Activated CD8-positive, alpha-beta memory T cell treated with anti-CD3 and anti-CD28 coated beads, Interleukin-2, amount 50 U/mL, for 4 hours (primary cell): ENCODE results near the gene EDNRA.
"Not testable (repeated sequence)": the region's sequence is repeated elsewhere in the genome, so short reads cannot be mapped to it uniquely, and the experiment has no call there.

Experiments
- DNase-seq: peaks from one replicate; pipeline ENCODE4 v3.0.0-alpha.2; 2020

Gene EDNRA

GRCh38 chr4:147480891-147481576 lies at the start of gene EDNRA:
EDNRA (plus strand) TSS chr4:147481097; CDS start chr4:147485682, 4,585 bp downstream.
- no peak for DNase-seq

GRCh38 chr4:147434370-147434769 lies 46.5 kb upstream of the EDNRA start:
- not testable (repeated sequence) for DNase-seq

GRCh38 chr4:147440442-147440841 lies 40.5 kb upstream of the EDNRA start:
- no peak for DNase-seq

- DNase-seq: no peak
Measured at GRCh38 chr4:147447786-147448185, 33.1 kb upstream of the EDNRA start.

- DNase-seq: no peak
Measured at GRCh38 chr4:147453561-147454141, 27.2 kb upstream of the EDNRA start.

GRCh38 chr4:147456706-147457105 lies 24.2 kb upstream of the EDNRA start:
- DNase-seq: no peak

GRCh38 chr4:147461161-147461560 lies 19.7 kb upstream of the EDNRA start:
- DNase-seq: no peak

GRCh38 chr4:147463065-147463464 lies 17.8 kb upstream of the EDNRA start:
- no peak for DNase-seq

- DNase-seq: no peak
Measured at GRCh38 chr4:147465461-147465860, 15.4 kb upstream of the EDNRA start.

- no peak for DNase-seq
Measured at GRCh38 chr4:147477439-147477838, 3.5 kb upstream of the EDNRA start.

- no peak for DNase-seq
Measured at GRCh38 chr4:147479376-147479775, 1.5 kb upstream of the EDNRA start.

GRCh38 chr4:147479786-147480185 lies 1.1 kb upstream of the EDNRA start:
- no peak for DNase-seq

- DNase-seq: no peak
Measured at GRCh38 chr4:147480502-147480890, 401 bp upstream of the EDNRA start.

- no peak for DNase-seq
Measured at GRCh38 chr4:147481577-147482109, 746 bp downstream of the EDNRA start.

GRCh38 chr4:147482281-147482680 lies 1.4 kb downstream of the EDNRA start:
- DNase-seq: no peak

- DNase-seq: no peak
Measured at GRCh38 chr4:147485167-147485566, 4.3 kb downstream of the EDNRA start.

GRCh38 chr4:147487616-147488015 lies 6.7 kb downstream of the EDNRA start:
- DNase-seq: no peak

- no peak for DNase-seq
Measured at GRCh38 chr4:147488556-147488955, 7.7 kb downstream of the EDNRA start.

- DNase-seq: no peak
Measured at GRCh38 chr4:147491086-147491485, 10.2 kb downstream of the EDNRA start.

- DNase-seq: no peak
Measured at GRCh38 chr4:147492306-147492705, 11.4 kb downstream of the EDNRA start.

- DNase-seq: no peak
Measured at GRCh38 chr4:147492761-147493160, 11.9 kb downstream of the EDNRA start.

- no peak for DNase-seq
Measured at GRCh38 chr4:147493307-147493706, 12.4 kb downstream of the EDNRA start.

GRCh38 chr4:147494301-147494700 lies 13.4 kb downstream of the EDNRA start:
- no peak for DNase-seq

GRCh38 chr4:147496500-147496899 lies 15.6 kb downstream of the EDNRA start:
- DNase-seq: no peak
